SK-N-SH treated with all-trans-retinoic acid at 6 μM for 48 hours (cell line): ENCODE data around the gene GRAP.

Source experiments
- ATAC-seq: fragments of 200-7000 bp; cut with Tn5 transposase; 3 replicates; pipeline ENCODE4 v1.9.1; 2020; ENCODE audit warnings: mild to moderate bottlenecking, moderate library complexity
- ARNTL ChIP-seq: fragments of 450-650 bp; formaldehyde crosslinking; IDR thresholded peaks from 2 replicates; pipeline ENCODE4 v1.5.0; 2020; ENCODE audit warnings: low read depth, mild to moderate bottlenecking, moderate library complexity, borderline replicate concordance
- BACH2 ChIP-seq: fragments of 250-450 bp; sonication (Bioruptor Pico); IDR thresholded peaks from 2 replicates; pipeline ENCODE4 v1.9.0; 2021; ENCODE audit warnings: mild to moderate bottlenecking, borderline replicate concordance
- CREB5 ChIP-seq: fragments of 250-450 bp; sonication (Bioruptor Pico); IDR thresholded peaks from 2 replicates; pipeline ENCODE4 v1.5.1; 2020; ENCODE audit warnings: low read depth, mild to moderate bottlenecking, moderate library complexity
- CSDC2 ChIP-seq: fragments of 250-450 bp; sonication (Bioruptor Pico); IDR thresholded peaks from 2 replicates; pipeline ENCODE4 v1.5.0; 2020; ENCODE audit warnings: mild to moderate bottlenecking, moderate library complexity
- CSRNP3 ChIP-seq: fragments of 250-450 bp; sonication (Bioruptor Pico); IDR thresholded peaks from 2 replicates; pipeline ENCODE4 v1.5.1; 2021; ENCODE audit warnings: mild to moderate bottlenecking, moderate library complexity
- ESRRG ChIP-seq: fragments of 250-450 bp; sonication (Bioruptor Pico); IDR thresholded peaks from 2 replicates; pipeline ENCODE4 v1.6.1; 2021; ENCODE audit warnings: mild to moderate bottlenecking
- GLIS3 ChIP-seq: fragments of 250-450 bp; sonication (Bioruptor Pico); IDR thresholded peaks from 2 replicates; pipeline ENCODE4 v1.5.0; 2020; ENCODE audit warnings: mild to moderate bottlenecking, moderate library complexity
- ISL1 ChIP-seq: fragments of 250-450 bp; sonication (Bioruptor Pico); IDR thresholded peaks from 2 replicates; pipeline ENCODE4 v2.1.2; 2022; ENCODE audit warnings: mild to moderate bottlenecking, moderate library complexity
- OSR1 ChIP-seq: fragments of 250-450 bp; sonication (Bioruptor Pico); IDR thresholded peaks from 2 replicates; pipeline ENCODE4 v1.8.0; 2022; ENCODE audit warnings: moderate library complexity, mild to moderate bottlenecking, inconsistent platforms
- PATZ1 ChIP-seq: fragments of 250-450 bp; sonication (Bioruptor Pico); IDR thresholded peaks from 2 replicates; pipeline ENCODE4 v1.8.0; 2020; ENCODE audit warnings: mild to moderate bottlenecking, moderate library complexity, borderline replicate concordance
- POU6F1 ChIP-seq: fragments of 250-450 bp; sonication (Bioruptor Pico); IDR thresholded peaks from 2 replicates; pipeline ENCODE4 v1.8.0; 2021; ENCODE audit warnings: low read depth, mild to moderate bottlenecking, moderate library complexity, borderline replicate concordance
- RARB ChIP-seq: fragments of 250-450 bp; sonication (Bioruptor Pico); IDR thresholded peaks from 2 replicates; pipeline ENCODE4 v1.8.0; 2021; ENCODE audit warnings: mild to moderate bottlenecking, moderate library complexity
- SNAI2 ChIP-seq: fragments of 250-450 bp; sonication (Bioruptor Pico); IDR thresholded peaks from 2 replicates; pipeline ENCODE4 v1.5.0; 2020; ENCODE audit warnings: mild to moderate bottlenecking, moderate library complexity
- TCF4 ChIP-seq: fragments of 250-450 bp; sonication (Bioruptor Pico); IDR thresholded peaks from 2 replicates; pipeline ENCODE4 v1.8.0; 2021; ENCODE audit warnings: mild to moderate bottlenecking, moderate library complexity, borderline replicate concordance
- TOX ChIP-seq: fragments of 250-450 bp; sonication (Bioruptor Pico); IDR thresholded peaks from 2 replicates; pipeline ENCODE4 v1.8.0; 2021; ENCODE audit warnings: mild to moderate bottlenecking, moderate library complexity, borderline replicate concordance
- TSHZ2 ChIP-seq: fragments of 250-450 bp; sonication (Bioruptor Pico); IDR thresholded peaks from 2 replicates; pipeline ENCODE4 v1.5.0; 2020; ENCODE audit warnings: mild to moderate bottlenecking, moderate library complexity
- ZC3H10 ChIP-seq: fragments of 250-450 bp; sonication (Bioruptor Pico); IDR thresholded peaks from 2 replicates; pipeline ENCODE4 v1.5.1; 2021; ENCODE audit warnings: mild to moderate bottlenecking, moderate library complexity
- ZFP3 ChIP-seq: fragments of 250-450 bp; sonication (Bioruptor Pico); IDR thresholded peaks from 2 replicates; pipeline ENCODE4 v1.5.0; 2020; ENCODE audit warnings: mild to moderate bottlenecking, moderate library complexity
- ZFP30 ChIP-seq: fragments of 450-650 bp; formaldehyde crosslinking; IDR thresholded peaks from 2 replicates; pipeline ENCODE4 v1.5.0; 2022; ENCODE audit warnings: mild to moderate bottlenecking, moderate library complexity
- ZNF565 ChIP-seq: fragments of 450-650 bp; formaldehyde crosslinking; conservative IDR thresholded peaks from 2 replicates; pipeline ENCODE4 v1.5.0; 2020; ENCODE audit warnings: low read depth, mild to moderate bottlenecking, moderate library complexity
- ZNF70 ChIP-seq: fragments of 450-650 bp; formaldehyde crosslinking; IDR thresholded peaks from 2 replicates; pipeline ENCODE4 v1.5.0; 2020; ENCODE audit warnings: mild to moderate bottlenecking, moderate library complexity
- ZNF8 ChIP-seq: fragments of 450-650 bp; formaldehyde crosslinking; IDR thresholded peaks from 2 replicates; pipeline ENCODE4 v1.5.0; 2020; ENCODE audit warnings: mild to moderate bottlenecking, moderate library complexity

The GRAP gene

GRCh38 chr17:19014628-19015215, 32.0 kb downstream of the GRAP start:
- ATAC-seq: no peak
- TF ChIP-seq GLIS3 (CRISPR knock-in tag): no peak
- no peak for TF ChIP-seq TSHZ2 (CRISPR knock-in tag)
- TF ChIP-seq RARB (CRISPR knock-in tag): no peak
- TF ChIP-seq BACH2: no peak
- TF ChIP-seq CREB5 (CRISPR knock-in tag): no peak
- no peak for TF ChIP-seq ZNF70 (CRISPR knock-in tag)
- no peak for TF ChIP-seq CSRNP3
- no peak for TF ChIP-seq TCF4
- TF ChIP-seq, all 23 proteins: peak for 0

- no peak for TF ChIP-seq PATZ1
- no peak for TF ChIP-seq ARNTL (CRISPR knock-in tag)
- TF ChIP-seq ZFP30 (CRISPR knock-in tag): no peak
- no peak for TF ChIP-seq TOX
- no peak for TF ChIP-seq CREB5 (CRISPR knock-in tag)
- TF ChIP-seq ISL1 (CRISPR knock-in tag): no peak
- no peak for TF ChIP-seq ESRRG (CRISPR knock-in tag)
- no peak for TF ChIP-seq ZFP3
- TF ChIP-seq CSDC2 (CRISPR knock-in tag): no peak
- no peak for TF ChIP-seq POU6F1 (CRISPR knock-in tag)
- TF ChIP-seq ZNF8 (CRISPR knock-in tag): no peak
- no peak for TF ChIP-seq ZNF565 (CRISPR knock-in tag)
- no peak for TF ChIP-seq RARB (CRISPR knock-in tag)
- no peak for TF ChIP-seq ZNF70 (CRISPR knock-in tag)
- ATAC-seq: no peak
Observed at GRCh38 chr17:19013806-19014627, 32.7 kb downstream of the GRAP start.

GRCh38 chr17:19013226-19013625, 33.5 kb downstream of the GRAP start:
- ATAC-seq: no peak
- TF ChIP-seq TOX: no peak
- TF ChIP-seq ZFP30 (CRISPR knock-in tag): no peak
- TF ChIP-seq SNAI2 (CRISPR knock-in tag): no peak
- no peak for TF ChIP-seq ZFP3
- no peak for TF ChIP-seq ESRRG (CRISPR knock-in tag)
- TF ChIP-seq CSDC2 (CRISPR knock-in tag): no peak
- no peak for TF ChIP-seq OSR1 (CRISPR knock-in tag)
- no peak for TF ChIP-seq CREB5 (CRISPR knock-in tag)
- TF ChIP-seq PATZ1: no peak
- TF ChIP-seq ZC3H10: no peak
- no peak for TF ChIP-seq ZNF70 (CRISPR knock-in tag)
